Measurements from ENCODE around the gene RASL10A.

Gene RASL10A

DNA sequence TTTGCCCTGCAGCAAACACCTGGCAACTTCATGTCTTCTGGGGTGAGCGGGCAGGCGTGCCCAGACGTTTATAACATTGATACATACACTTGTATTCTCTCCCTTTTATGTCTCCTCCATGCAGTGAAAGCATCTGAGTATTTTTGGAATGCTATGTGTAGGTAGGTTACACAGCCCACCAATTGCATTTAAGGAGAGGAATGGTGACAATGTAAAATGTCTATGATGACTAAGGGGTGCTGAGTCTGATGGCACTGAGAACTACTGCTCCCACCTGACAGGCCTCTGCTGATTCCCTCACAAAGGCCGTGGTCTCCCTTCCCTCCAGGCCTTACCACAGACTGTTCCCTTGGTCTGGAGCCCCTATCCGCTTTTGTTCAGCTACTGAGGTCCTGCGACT, 22.9 kb upstream of the RASL10A start:
- DNase-seq = no peak

DNA sequence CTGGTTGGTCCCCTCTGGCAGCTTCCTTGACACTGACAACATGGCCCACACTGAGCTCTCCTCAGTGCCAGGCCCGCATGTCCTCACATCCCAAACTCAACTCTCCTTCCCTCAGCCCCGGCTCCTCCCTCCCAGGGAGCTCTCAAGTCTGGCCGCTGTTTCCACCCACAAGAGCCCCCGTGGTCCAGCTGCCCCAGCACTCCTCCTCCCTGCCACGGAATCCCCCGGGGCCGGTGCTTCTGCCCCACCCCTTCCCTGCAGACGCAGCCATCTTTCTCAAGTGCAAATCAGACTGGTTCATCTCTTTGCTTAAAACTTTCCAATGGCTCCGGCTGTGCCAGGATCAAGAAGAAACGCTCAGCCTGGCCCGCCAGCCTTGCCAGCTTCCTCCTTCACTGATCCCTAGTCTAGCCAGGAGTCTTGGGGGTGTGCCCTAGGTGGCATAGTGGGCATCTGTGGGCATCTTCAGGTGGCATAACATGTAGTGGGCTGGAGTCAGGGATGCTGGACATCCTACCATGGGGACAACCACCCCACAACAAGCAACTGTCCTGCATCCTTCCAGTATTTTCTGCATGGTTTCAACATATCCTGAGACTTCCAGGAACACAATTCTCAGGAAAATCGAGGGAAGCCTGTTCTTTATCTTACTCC, 22.3 kb upstream of the RASL10A start:
- DNase-seq = no peak

DNA sequence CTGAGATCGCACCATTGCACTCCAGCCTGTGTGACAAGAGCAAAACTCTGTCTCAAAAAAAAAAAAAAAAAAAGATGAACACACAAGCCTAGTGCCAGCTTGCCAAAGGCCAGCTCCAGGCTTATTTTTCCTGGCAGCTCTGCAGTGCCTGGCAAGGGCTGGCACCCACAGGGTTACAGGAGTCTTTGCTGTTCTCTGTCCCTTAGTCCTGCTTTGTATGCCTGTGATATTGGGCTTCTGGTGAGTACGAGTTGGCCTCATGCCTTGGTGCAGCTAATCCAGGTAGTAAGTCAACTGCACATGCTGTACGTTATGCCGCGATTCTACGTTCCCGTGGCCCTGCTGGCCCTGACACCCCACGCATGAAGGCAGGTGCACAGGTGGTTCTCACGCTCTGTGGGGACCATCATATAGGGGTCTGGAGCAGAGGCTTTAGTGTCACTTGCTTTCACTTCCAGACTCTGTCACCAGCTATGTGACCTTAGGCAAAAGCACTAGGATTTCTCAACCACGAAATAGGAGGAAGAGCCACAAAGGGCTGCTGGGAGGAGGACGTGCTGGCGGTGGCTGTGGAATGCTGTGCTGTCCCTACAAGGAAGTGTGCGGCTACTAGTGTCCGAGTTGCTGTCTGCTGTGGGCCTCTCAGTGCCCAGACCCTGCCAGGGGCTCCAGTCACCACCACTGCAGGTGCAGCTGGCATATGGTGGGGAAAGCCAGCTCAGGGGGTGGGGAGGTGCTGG, 21.4 kb upstream of the RASL10A start:
- no peak for DNase-seq

DNA sequence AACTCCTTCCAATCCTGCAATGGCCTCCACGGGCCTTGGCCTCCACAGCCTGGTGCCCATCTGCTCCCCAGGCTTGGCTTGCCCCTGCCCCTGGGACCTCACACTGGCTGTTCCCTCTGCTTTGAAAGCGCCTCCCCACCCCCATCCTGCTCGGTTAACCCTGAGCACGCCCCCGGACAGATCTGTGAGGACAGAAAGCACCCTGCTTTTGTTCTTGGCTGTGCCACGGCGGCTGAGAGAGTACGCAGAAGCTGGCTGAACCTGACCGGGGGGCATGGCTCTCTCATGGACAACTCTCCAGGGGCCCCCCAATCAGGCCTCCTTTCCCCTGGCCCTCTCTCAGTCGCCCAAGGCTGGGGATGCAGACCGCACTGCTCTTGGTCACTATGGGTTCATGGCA, 20.2 kb upstream of the RASL10A start:
- DNase-seq = no peak

DNA sequence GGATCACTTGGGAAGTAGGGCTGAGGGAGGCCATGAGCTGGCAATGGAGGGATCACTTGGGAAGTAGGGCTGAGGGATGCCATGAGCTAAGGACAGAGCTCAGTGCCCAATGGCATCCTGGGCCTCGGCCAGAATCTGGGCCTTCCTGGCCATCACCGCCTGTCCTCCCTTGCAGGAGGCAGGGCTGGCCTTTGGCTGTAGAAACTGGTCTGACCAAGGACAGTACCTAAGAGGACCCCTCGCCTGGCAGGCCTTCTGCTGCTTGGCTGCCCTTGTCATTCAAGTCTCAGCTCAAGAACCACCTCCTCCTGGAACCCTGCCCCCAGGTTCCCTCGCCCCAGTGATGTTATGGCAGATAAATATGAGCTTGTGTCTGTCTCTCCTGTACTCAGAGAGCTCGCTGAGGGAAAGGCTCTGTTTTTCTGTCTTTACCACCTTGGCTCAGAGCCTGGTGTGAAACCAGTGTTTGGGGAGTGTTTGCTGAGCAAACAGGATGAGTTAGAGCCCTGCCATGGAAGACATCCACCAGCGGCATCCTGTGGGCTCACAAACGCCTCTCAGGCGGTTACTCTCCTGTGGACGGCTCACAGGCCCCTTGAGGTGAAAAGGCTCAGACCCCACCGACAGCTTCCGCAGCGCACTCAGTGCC, 19.3 kb upstream of the RASL10A start:
- DNase-seq = peak in 1 of 2 experiments; percentile 6

DNA sequence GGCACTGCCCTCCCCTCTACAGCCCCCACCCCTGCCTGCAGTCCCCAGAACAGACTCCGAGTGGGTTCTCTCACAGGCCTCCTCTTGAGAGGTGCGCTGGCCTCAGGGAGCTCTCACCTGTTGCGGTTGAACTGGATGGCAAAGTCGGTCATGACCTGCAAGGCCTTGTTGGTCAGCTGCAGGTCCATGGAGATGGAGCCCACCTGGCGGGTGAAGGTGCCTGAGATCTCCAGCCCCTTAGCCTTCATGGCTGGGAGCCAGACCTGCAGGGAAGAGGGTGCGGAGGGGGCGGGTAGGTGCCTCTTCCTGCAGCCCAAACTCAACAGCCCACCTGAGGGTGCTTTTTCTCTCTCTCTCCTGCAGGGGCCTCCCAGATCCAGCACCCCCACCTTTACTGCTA, 18.7 kb upstream of the RASL10A start:
- no peak for DNase-seq

DNA sequence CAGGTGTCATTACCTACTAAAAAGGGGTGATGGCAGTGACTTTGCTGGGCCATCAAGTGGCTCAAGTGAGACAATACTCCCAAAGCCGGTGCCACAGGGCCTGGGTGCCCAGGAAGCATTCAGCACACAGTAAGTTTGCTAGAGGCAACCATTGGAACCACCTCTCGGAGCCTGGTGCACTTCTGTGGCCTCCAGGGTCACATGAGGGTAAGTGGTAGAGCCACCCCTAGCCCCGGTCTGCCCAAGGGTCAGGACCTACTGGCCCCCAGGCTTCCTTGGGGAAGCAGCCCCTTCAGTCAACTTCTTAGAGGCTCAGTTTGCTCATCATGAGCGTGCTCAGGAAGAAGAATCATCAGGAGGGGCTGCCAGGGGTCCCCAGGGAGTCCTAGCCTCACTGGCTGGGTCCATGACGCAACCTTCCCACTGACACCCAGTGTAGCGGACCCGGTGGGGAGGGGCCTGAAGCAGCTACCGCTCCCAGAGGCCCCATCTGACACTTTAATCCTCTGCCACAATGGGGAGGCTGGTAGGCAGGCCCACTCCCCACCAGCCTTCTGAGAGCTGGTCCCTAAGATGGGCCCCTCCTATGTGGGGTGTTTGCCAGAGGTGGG, 17.5 kb upstream of the RASL10A start:
- no peak for DNase-seq

DNA sequence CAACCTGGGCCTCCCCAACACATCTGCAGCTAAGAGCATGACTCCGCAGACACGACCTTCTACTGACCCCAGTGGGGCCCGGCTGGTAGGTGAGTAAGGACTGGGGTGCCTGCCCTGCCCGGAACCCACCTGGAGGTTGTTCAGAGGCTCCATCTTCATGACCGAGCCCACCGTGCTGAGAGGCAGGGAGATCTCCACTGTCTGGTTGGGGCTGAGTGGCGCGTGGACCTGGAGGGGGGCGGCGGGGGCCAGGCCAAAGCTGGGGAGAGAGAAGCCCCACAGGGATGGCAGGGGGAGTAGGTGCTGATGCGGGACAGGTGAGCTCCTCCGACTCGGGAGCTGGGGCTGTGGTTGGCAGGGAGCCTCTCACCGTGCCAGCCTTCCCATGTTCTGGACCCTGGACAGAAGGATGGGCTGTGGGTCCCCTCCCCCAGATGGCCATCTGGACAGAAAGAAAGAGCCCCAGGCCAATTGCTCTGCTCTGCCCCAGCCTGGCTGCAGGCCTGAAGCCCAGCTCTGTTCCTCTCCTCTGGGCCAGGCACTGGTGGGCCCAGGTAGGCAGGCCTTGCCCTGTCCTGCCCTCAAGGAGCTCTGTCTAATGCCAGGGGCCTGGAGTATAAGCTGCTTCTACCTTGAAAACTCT, 16.3 kb upstream of the RASL10A start:
- DNase-seq = no peak

DNA sequence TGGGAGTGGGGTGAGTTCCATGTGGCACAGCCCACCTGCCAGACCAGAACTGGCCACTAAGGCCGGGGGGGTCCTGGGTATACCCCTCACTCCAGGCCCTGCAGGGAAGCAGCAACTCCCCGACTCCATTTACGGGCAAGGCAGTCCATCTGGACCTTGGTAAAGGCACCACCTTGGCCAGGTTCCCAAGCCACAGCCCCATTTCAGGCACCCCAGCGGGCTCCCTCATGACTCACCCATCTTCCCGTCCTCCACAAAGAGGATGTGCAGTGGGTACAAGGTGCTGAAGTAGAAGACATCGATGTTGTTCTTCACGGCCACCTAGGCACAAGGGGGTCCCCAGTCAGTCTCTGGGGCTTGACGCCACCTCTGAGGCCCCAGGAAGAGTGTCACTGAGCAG, 15.7 kb upstream of the RASL10A start:
- DNase-seq = no peak

DNA sequence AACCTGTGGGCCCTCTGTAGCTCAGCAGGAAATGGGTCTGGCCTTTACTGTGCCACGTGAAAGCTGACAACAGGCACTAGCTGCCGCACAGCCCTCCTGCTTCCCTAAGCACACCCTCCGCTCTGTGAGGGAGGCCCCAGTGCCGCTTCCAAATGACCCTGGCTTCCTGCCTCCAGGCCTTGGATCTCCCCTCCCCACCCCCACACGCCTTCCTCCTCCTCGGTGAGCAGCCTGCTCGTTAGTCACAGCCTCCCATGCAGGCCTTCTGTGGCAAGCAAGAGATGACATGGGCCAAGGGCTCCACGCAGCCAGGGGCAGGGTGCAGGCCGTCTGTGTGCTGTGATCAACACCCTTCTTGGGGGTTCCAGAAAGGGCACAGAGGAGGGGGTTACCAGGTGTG, 15.3 kb upstream of the RASL10A start:
- no peak for DNase-seq

DNA sequence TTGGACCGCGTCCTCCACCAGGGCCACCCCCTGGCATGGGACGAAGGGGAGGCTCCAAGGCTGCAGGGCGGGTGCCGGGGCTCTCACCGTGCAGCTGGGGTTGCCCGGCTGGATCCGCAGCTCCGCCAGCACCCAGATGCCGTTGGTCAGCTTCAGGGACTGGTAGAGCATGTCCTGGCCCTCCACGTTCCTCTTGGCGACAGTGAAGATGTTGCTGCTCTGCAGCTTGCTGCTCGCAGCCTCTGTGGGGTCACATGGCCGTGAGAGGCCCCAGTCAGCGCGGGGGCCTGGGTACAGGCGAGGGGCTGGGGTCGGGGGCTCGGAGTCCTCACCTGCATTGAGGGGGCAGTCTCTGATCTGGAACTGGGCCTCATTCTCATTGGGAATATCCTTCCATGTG, 14.8 kb upstream of the RASL10A start:
- no peak for DNase-seq

DNA sequence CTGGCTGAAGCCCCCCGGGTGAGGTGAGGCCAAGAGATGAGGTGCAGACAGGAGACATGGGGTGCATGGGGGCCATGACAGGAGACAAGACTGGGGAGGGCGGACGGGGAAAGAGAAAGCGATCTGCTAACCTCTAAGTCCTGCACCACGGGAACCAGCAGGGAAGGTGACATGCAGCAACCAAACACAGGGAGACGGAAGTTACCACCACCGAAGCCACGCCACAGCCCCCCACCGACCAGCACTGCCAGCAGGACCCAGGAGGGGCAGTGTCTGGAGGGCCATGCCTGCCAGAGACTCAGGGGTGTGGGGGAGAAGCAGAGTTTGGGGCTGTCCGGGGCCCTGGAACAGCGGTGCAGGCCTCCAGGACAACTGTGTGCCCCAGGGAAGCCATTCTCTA, 14.1 kb upstream of the RASL10A start:
- no peak for DNase-seq

DNA sequence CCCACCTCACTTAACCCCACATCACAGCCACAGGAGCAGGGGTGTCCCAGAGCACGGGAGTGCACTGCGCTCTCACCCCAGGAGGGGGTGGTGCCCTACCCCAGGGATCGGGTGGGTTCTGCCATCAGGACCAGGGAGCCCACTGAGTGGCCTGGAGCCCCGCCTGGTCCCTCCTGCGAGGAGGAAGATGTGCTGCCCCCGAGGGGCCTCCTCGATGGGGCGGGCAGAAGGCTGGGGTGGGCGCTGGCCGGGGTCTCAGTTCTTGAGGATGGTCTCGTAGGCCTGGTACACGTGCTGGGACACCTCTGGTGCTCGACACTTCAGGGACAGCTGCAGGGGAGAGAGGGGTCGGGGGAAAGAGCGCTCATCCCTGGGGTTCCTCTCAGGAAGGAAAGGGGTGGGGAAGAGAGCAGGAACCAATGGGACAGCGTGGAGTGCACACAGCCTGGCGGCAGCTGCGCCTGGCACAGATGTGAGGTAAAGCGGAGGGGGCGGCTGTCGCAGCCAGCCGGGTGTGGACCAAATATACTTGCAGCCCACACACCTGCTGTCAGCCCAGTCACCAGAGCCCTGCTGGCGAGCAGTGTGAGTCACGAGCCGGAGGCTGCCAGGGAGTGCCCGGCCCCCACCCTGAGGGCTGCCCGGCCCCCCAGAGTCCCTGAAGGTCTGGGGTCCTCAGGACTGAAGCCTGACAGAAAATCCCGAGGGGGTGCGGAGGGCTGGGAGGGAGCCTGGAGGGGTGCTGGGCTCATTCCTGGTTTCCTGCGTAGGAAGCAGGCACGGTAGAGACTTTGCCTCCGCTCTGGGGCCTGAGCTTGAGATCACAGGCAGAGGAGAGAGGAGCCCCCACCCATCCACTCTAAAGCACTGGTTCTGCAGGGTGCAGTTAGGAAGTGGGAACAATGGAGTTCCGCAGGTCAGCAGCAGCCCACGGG, 13.3 kb upstream of the RASL10A start:
- no peak for DNase-seq

DNA sequence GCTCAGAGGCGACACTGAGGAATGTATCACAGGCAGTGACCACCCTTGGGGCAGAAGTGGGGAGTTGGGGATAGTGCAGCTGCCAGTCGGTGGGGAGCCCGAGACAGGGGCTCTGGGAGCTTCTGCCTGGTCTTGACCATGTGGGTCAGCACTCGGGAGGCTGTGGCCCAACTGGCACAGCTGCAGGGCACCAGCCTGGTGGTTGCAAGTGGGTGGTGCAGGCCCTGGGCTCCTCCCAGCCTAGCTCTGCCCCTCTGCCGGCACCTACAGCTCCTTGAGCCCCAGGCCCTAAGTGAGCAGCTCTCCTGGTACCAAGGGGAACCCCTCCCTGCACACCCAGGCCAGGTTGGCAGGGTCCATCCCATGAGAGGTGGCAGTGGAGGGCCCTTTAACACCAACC, 12.6 kb upstream of the RASL10A start:
- no peak for DNase-seq

DNA sequence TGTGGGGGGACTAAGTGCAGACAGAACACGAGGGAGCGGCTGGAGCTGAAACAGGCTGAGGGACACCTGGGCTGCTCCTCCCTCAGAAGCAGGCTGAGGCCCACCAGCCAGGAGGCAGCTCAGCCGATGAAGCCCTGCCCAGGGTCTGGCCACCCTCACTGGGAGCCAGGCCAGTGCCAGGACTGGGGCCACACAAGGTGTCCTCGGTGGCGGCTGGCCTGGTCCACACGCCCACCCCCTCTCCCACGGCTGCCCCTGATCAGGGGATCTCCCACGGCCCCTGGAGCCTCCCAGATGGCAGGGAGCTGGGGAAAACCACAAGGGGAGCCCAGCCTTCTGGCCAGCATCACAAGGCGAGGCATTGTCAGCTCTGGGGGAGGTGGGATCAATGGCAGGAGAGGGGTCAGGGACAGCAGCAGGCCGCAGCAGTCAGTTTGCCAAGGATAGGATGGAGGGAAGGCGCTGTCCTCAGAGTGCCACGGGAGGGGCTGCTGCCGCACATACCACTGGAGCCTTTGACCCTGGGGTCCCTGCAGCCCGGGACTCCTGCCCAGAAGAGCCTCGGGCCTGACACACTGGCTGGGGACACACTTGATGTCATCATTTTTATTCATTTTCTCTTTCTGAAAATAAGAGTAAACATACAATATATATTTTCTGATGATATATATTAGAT, 11.7 kb upstream of the RASL10A start:
- no peak for DNase-seq

DNA sequence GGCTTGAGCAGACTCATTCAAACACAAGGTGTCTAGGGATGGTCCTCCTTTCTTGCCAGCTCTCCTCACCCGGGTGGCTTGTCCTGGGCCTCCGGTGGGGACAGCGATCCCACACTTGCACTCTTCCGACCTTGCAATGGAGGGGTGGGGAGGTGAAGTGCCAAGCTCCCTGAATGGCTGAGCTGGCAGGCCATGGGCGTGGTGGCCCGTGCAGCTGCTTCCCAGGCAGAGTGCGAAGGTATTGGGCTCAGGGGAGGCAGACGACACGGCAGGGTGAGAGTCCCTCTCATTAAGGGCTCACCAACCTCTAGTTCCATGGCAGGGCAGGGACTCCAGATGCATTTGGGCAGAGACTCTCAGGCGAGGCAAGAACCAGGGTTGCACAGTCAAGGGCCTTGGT, 11.0 kb upstream of the RASL10A start:
- DNase-seq = no peak

DNA sequence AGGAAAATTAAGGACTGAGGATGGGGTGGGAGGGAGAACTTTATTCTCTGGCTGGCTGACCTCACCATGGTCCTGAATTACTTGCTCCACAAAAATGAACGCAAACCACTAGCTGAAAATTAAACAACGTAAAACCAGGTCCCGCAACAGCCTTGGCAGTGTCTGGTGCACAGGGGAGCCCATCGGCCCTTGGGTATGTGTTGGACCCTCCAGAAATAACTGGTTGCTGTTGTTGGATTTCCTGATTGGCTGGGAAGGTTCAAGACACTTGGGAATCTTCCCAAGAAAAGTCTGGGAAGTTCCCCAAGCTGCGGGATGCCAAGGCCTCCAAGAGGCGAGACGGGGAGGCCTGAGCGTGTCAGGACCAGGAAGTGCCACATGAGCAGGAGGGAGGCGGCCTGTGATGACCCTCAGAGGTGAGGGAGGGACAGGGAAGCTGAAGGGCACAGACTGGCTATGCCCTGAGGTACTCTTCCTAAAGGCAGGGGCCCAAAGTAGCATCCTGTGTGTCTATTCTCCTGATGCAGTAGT, 10.4 kb upstream of the RASL10A start:
- no peak for DNase-seq

DNA sequence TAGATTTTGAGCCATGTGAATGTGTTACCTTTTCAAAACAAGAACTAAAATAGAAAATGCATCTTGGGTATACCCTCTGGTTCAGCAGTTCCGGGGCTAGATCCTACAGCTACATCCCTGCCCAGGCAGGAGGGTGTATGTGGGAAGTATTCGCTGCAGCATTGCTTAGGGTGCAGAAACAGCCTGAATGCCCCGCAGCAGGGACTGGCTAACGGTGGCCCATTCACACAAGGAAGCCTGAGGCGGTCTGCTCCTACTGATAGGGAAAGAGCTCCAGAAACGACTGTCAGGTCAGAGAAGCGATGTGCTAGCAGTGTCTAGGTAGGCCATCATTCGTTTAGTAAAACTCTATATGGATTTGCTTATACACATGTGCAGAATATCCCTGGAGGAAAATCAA, 9.9 kb upstream of the RASL10A start:
- no peak for DNase-seq

DNA sequence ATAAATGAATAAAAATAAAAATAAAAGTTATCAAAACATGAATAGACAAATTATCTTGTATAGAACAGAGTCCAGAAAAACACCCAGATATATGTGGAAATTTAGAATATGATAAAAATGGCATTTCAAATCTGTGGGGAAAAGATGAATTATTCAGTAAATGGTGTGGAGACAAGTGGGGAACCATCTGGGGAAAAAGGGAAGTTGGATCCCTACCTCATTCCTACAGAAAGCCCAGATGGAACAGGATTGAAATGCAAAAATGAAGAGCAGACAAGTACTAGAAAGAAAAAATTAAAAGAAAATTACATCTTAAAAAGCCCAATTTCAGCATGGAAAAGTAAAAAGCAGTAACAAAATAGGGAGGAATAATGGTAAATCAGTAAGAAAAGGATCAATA, 8.1 kb upstream of the RASL10A start:
- DNase-seq = no peak

DNA sequence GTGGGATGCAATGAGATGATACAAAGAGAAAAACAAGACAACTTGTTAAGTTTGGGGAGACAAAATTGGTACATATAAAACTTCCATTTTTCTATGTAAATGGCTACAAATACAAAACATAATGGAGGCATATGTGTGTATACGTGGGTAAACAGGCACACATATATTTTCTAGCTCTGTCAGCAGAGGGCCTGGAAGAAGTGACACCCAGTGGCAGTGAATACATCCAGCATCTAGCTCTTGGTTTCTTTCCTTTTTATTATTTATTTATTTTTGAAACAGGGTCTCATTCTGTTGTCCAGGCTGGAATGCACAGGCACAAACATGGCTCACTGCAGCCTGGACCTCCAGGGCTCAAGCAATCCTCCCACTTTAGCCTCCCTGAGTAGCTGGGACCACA, 5.0 kb upstream of the RASL10A start:
- DNase-seq = no peak

DNA sequence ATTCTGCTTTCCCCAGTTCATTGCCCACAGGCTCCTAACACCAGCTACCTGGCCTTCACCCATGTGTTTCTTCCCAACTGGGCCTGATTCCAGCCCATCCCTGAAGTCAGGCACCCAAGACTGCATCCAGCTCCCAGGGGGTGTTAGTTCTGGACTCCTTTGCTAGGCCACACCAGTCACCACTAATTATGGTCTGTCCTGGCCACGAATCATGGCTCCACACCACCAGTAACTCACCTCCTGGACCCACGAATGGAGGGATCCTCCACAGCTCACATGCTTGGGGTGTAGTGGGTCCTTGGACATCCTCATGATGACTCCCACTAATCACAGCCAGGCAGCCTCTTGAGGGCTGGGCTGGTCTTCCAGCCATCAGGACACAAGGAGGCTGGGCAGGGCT, 3.6 kb upstream of the RASL10A start:
- DNase-seq = no peak

All from NCI-H2081 (cell line).